ENCODE results near the gene WNT5A. TPM values are rescaled to one million over a fixed set of nuclear protein-coding genes. Genes with fewer than 3 reads are reported as not detected.

Gene WNT5A
- total and polyA plus RNA-seq, 2 of the 4 experiments (the other 2 are of a cell fraction): 224 to 231 TPM

GRCh38 chr3:55469957-55470526 lies 17.1 kb downstream of the WNT5A start (continued):
- TF ChIP-seq USF2 (IDR thresholded peaks at IDR 0.05; ENCODE audit: low read depth, low read length): no peak
- TF ChIP-seq POLR2A (IDR thresholded peaks at IDR 0.05; ENCODE audit: low read depth, low read length): no peak
- TF ChIP-seq SMC3 (IDR thresholded peaks at IDR 0.05; ENCODE audit: low read depth, low read length): no peak
- no peak for TF ChIP-seq CHD1 (IDR thresholded peaks at IDR 0.05; ENCODE audit: low read depth, low read length)

- Histone ChIP-seq H3K9me1 (ENCODE audit: insufficient read depth, low read length) (peaks cover 21% of the 10 kb centered on the region), H2BK15ac (ENCODE audit: low read depth, low read length) (no peak overlapping the region), H3K56ac (ENCODE audit: extremely low read depth, insufficient read depth, low read length) (no peak overlapping the region), H3K27ac (ENCODE audit: insufficient read depth, low read length) (peak overlapping the region; percentile 51; the same call in 1 of the 2 replicates), H4K5ac (ENCODE audit: low read depth, low read length) (no peak overlapping the region), H3K14ac (replicated peaks; ENCODE audit: low read depth, low read length) (0 out of 2 replicates have a peak overlapping the region, but pooled peaks have one; percentile 2), H3K4me3 (ENCODE audit: insufficient read depth, low read depth, low read length) (no peak overlapping the region), H2AK9ac (replicated peaks; ENCODE audit: low read depth, low read length, poor library complexity) (no peak overlapping the region), H3K23ac (ENCODE audit: low read depth, low read length) (peak overlapping the region; percentile 35; the same call in 1 of the 2 replicates), H2AK5ac (ENCODE audit: low read depth, low read length) (no peak overlapping the region), H3K4me1 (ENCODE audit: control insufficient read depth, insufficient read depth, low read length) (peaks cover 18% of the 10 kb centered on the region), H3K9me3 (ENCODE audit: control insufficient read depth, insufficient read depth, low read length) (no peaks in the 10 kb centered on the region), H2AFZ (replicated peaks; ENCODE audit: low read length, poor library complexity) (no peak overlapping the region), H3K36me3 (ENCODE audit: control insufficient read depth, insufficient read depth, low read length) (peaks cover 40% of the 10 kb centered on the region), H3K27me3 (ENCODE audit: control insufficient read depth, insufficient read depth, low read length) (no peaks in the 10 kb centered on the region), H3K4me2 (ENCODE audit: low read depth, low read length) (peak overlapping the region; percentile 20; the same call in 1 of the 2 replicates), H3K4ac (ENCODE audit: low read depth, low read length) (peak overlapping the region; percentile 11; the same call in 1 of the 2 replicates), H2BK20ac (ENCODE audit: low read depth, low read length) (peak overlapping the region; percentile 27; the same call in 1 of the 2 replicates), H2BK5ac (ENCODE audit: low read depth, low read length, poor library complexity, severe bottlenecking) (peak overlapping the region; percentile 79), H3K18ac (ENCODE audit: low read depth, low read length) (peak overlapping the region; percentile 50; the same call in 1 of the 2 replicates), H3K79me1 (ENCODE audit: low read depth in 1 of 2, low read length in 2 of 2) (peaks cover 24 to 58% of the 10 kb centered on the region in 2 experiments), H3K9ac (ENCODE audit: low read depth, low read length) (no peak overlapping the region; the same call in 1 of the 2 replicates), H2BK120ac (ENCODE audit: low read depth, low read length) (peak overlapping the region; percentile 74), H4K91ac (ENCODE audit: insufficient read depth, low read depth, low read length) (peak overlapping the region; percentile 7; the same call in 1 of the 2 replicates), H4K20me1 (ENCODE audit: insufficient read depth, low read length) (peaks cover 29% of the 10 kb centered on the region), H4K8ac (ENCODE audit: low read depth in 2 of 2, low read length in 2 of 2) (peak overlapping the region in 1 of 2 experiments; percentile 38; a peak in 2 of 4 replicates)
- dilution Hi-C loops (cut with HindIII; ENCODE audit: low sequenced_read_pairs, unreplicated experiment) (no loop called here), intact Hi-C loops (cut with micrococcal nuclease) (loop anchor here (5.0 kb wide), 1 partner anchor 136 kb away; no protein-coding TSS in a partner anchor), in situ Hi-C loops (cut with MboI; ENCODE audit: low sequenced_read_pairs) (loop anchor here (10.0 kb wide), 1 partner anchor 133 kb away; no protein-coding TSS in a partner anchor)
- DNase-seq: peak; percentile 81
- no TSS peak for BruUV-seq (replicated peaks)
- peak; percentile 14; the same call in 1 of the 2 replicates for ATAC-seq (ENCODE audit: low read depth)
- POLR2A ChIA-PET (ENCODE audit: unreplicated experiment): interaction anchor here (0.5 to 0.6 kb wide), 3 partner anchors 172 to 1038 kb away, joined by 3 to 4 read pairs (median 4); no protein-coding TSS in a partner anchor
- CTCF ChIA-PET: no interaction called here
- WGBS, 2 experiments (ENCODE audit: extremely low coverage in 2 of 2, insufficient read length in 1 of 2): no CpG with 5 or more reads among the region's 5 CpGs
- TF ChIP-seq MAZ (IDR thresholded peaks at IDR 0.05; ENCODE audit: borderline replicate concordance, low read depth, low read length) (no peak), USF2 (IDR thresholded peaks at IDR 0.05; ENCODE audit: low read depth, low read length) (no peak), CHD1 (IDR thresholded peaks at IDR 0.05; ENCODE audit: low read depth, low read length) (no peak), RFX5 (IDR thresholded peaks at IDR 0.05; ENCODE audit: low read depth, low read length) (no peak), POLR2A (IDR thresholded peaks at IDR 0.05; ENCODE audit: low read depth, low read length) (no peak), NFE2L2 (IDR thresholded peaks at IDR 0.05; ENCODE audit: low read depth, low read length) (no peak), CTCF (conservative IDR thresholded peaks at IDR 0.05; ENCODE audit: low read depth, low read length) (no peak), FOS (IDR thresholded peaks at IDR 0.05; ENCODE audit: low read depth, low read length) (no peak)
Observed at GRCh38 chr3:55468251-55468650, 18.9 kb downstream of the WNT5A start.

Data from IMR-90 (cell line).